GM12878 (cell line): Measurements from ENCODE around the gene TFF2. TPM values are rescaled to one million over a fixed set of nuclear protein-coding genes. Genes with fewer than 3 reads are reported as not detected.

ENCODE experiments used
- ATF3 ChIP-seq: IDR thresholded peaks from 2 replicates; pipeline ENCODE4 v1.6.1; 2011; ENCODE audit warnings: low read depth, mild to moderate bottlenecking, low read length, moderate library complexity, borderline replicate concordance; ENCODE audit errors: extremely low read depth
- E2F4 ChIP-seq: IDR thresholded peaks from 2 replicates; pipeline ENCODE4 v1.6.1; 2012; ENCODE audit warnings: low read depth, low read length, improper control_type of control experiment
- EP300 ChIP-seq, 2 experiments: fragments of 150-350 bp in 1 of 2; IDR thresholded peaks; 2 replicates each; pipeline ENCODE4 v1.6.1; 2011 to 2012; ENCODE audit warnings: low read depth in 2 of 2, low read length in 2 of 2, borderline replicate concordance in 1 of 2, improper control_type of control experiment in 1 of 2, inconsistent platforms in 1 of 2; ENCODE audit not compliant: control insufficient read depth in 1 of 2
- NR2C2 ChIP-seq: IDR thresholded peaks from 2 replicates; pipeline ENCODE4 v1.6.1; 2011; ENCODE audit warnings: borderline replicate concordance, low read depth; ENCODE audit not compliant: control insufficient read depth, insufficient read length
- RBBP5 ChIP-seq: fragments of 200-600 bp; sonication (generic); conservative IDR thresholded peaks from 2 replicates; pipeline ENCODE4 v1.6.1; 2016
- TCF12 ChIP-seq: IDR thresholded peaks from 2 replicates; pipeline ENCODE4 v1.6.1; 2011; ENCODE audit warnings: low read depth, mild to moderate bottlenecking, low read length
- USF2 ChIP-seq: IDR thresholded peaks from 2 replicates; pipeline ENCODE4 v1.6.1; 2011; ENCODE audit warnings: low read depth, low read length, improper control_type of control experiment, borderline replicate concordance
- ZNF207 ChIP-seq: fragments of 450-650 bp; IDR thresholded peaks from 2 replicates; pipeline ENCODE4 v1.6.1; 2014; ENCODE audit warnings: antibody characterized with exemption, mild to moderate bottlenecking, borderline replicate concordance
- polyA plus RNA-seq, 11 experiments: library from polyadenylated mRNA; depleted of rRNA in 4 of 11; unstranded in 6 of 11; stranded (reverse) in 5 of 11; fragments of >200 nt; fragmentation: Nextera tagmentation in 4 of 11; fragmentation: Illumina TruSeq in 1 of 11; extraction: Ambion mirVana in 4 of 11; extraction: Trizol in 1 of 11; gene quantifications; 1 replicate in 1 of 11; 2 replicates in 10 of 11; pipeline versions ENCODE4 v1.2.1 to v1.2.3, GENCODE V29; 2011 to 2016; ENCODE audit warnings: inconsistent platforms in 2 of 11, missing spikeins in 2 of 11, low read depth in 1 of 11
- total RNA-seq, 4 experiments: library from RNA; depleted of rRNA in 3 of 4; stranded (reverse); fragments of >200 nt in 3 of 4; fragmentation: Illumina TruSeq in 1 of 4; extraction: Trizol in 1 of 4; gene quantifications; 2 replicates each; pipeline versions ENCODE4 v1.2.1 to v1.2.3, GENCODE V29; 2013 to 2021
- TF ChIP-seq, protein P1 (sequence below): fragments of 450-650 bp; formaldehyde crosslinking; IDR thresholded peaks from 2 replicates; pipeline ENCODE4 v1.4.0; 2022; ENCODE audit warnings: mild to moderate bottlenecking, moderate library complexity
- TF ChIP-seq, protein P2 (sequence below): fragments of 450-650 bp; IDR thresholded peaks from 2 replicates; pipeline ENCODE4 v1.6.1; 2016; ENCODE audit warnings: mild to moderate bottlenecking

Gene TFF2
- total and polyA plus RNA-seq, 10 of the 15 experiments (the other 5 are each of a cell fraction or from before 2014, with no cell fraction given) = 0.56 TPM; not detected in 9

DNA sequence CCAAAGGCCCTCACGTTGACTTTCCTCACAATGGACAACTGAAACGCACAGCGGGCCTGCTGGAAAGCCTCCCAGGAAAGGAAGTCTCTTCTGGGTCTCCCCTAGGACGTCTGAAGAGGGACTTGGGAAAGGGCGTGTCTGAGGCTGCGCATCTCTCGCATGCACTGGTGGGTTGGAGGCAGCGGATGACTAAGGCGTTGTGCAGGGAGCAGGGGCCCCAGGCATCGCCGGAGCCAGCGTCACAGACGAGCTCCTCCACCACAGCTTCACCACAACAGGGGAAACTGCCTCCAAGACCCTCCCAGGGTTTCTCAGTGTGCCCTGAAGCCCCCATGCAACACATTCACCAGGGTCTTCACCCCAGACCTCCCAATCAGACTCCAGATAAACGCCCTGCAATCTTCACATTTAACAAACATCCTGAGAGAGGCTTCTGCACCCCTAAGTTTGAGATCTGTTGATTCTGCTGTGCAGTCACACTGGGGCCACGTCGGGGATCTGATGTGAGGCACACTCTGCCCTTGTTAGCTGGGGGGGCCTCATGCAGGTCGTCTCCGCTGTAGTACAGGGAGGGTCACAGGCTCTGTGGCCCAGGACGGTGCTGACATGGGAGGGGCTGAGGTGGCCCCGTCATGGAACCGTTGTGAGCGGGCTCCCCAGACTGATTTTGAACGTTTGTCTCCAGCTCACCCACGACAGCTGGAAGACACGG lies 22.6 kb upstream of the TFF2 start (continued):
- TF ChIP-seq TCF12 (no peak), EP300 (IDR thresholded peaks at IDR 0.05; ENCODE audit: borderline replicate concordance in 1 of 2, control insufficient read depth in 1 of 2, low read depth in 2 of 2, low read length in 2 of 2) (no peak), ZNF207 (no peak), RBBP5 (no peak), E2F4 (no peak), ATF3 (no peak), USF2 (no peak), NR2C2 (no peak)
- TF ChIP-seq, protein P1, sequence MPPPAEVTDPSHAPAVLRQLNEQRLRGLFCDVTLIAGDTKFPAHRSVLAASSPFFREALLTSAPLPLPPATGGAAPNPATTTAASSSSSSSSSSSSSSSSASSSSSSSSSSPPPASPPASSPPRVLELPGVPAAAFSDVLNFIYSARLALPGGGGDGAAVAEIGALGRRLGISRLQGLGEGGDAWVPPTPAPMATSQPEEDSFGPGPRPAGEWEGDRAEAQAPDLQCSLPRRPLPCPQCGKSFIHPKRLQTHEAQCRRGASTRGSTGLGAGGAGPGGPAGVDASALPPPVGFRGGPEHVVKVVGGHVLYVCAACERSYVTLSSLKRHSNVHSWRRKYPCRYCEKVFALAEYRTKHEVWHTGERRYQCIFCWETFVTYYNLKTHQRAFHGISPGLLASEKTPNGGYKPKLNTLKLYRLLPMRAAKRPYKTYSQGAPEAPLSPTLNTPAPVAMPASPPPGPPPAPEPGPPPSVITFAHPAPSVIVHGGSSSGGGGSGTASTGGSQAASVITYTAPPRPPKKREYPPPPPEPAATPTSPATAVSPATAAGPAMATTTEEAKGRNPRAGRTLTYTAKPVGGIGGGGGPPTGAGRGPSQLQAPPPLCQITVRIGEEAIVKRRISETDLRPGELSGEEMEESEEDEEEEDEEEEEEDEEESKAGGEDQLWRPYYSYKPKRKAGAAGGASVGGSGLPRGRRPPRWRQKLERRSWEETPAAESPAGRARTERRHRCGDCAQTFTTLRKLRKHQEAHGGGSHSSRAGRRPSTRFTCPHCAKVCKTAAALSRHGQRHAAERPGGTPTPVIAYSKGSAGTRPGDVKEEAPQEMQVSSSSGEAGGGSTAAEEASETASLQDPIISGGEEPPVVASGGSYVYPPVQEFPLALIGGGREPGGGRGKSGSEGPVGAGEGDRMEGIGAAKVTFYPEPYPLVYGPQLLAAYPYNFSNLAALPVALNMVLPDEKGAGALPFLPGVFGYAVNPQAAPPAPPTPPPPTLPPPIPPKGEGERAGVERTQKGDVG (CRISPR knock-in tag) = no peak
- TF ChIP-seq, protein P2, sequence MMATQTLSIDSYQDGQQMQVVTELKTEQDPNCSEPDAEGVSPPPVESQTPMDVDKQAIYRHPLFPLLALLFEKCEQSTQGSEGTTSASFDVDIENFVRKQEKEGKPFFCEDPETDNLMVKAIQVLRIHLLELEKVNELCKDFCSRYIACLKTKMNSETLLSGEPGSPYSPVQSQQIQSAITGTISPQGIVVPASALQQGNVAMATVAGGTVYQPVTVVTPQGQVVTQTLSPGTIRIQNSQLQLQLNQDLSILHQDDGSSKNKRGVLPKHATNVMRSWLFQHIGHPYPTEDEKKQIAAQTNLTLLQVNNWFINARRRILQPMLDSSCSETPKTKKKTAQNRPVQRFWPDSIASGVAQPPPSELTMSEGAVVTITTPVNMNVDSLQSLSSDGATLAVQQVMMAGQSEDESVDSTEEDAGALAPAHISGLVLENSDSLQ = no peak
